Lower lobe of right lung (tissue), 2 donors: ENCODE results near the gene IFRD1. TPM values are rescaled to one million over a fixed set of nuclear protein-coding genes. Genes with fewer than 3 reads are reported as not detected.

Experiments used
- ATAC-seq, 2 donors: fragments of 200-7000 bp; cut with Tn5 transposase; one replicate each; pipeline ENCODE4 v1.9.1; 2020 to 2022; ENCODE audit warnings: mild to moderate bottlenecking in 2 of 2, moderate library complexity in 2 of 2
- DNase-seq: peaks from one replicate; pipeline ENCODE4 v3.0.0-alpha.2; 2020
- H3K27ac ChIP-seq: fragments of 200-600 bp; one replicate; pipeline ENCODE4 v1.8.0; 2022
- H3K27me3 ChIP-seq: fragments of 200-600 bp; one replicate; pipeline ENCODE4 v1.8.0; 2022; ENCODE audit warnings: low read depth
- H3K36me3 ChIP-seq: fragments of 200-600 bp; one replicate; pipeline ENCODE4 v1.8.0; 2022; ENCODE audit warnings: mild to moderate bottlenecking
- H3K4me1 ChIP-seq: fragments of 200-600 bp; one replicate; pipeline ENCODE4 v1.8.0; 2022
- H3K4me3 ChIP-seq: fragments of 200-600 bp; one replicate; pipeline ENCODE4 v1.8.0; 2022; ENCODE audit warnings: mild to moderate bottlenecking
- H3K9me3 ChIP-seq: fragments of 200-600 bp; one replicate; pipeline ENCODE4 v1.8.0; 2022
- intact Hi-C: fragments of 100-400 bp; cut with DNase I; formaldehyde crosslinking; loops from one replicate; pipeline ENCODE4 v1.11.0; 2022
- total RNA-seq: library from RNA; stranded (reverse); fragmentation: NEBNext Ultra II Directional; extraction: Animal tissue kit (Norgen Biotek cat#: 25700); gene quantifications from one replicate; pipeline ENCODE4 v1.2.1, GENCODE V29; 2021
- TF ChIP-seq, protein P1 (sequence below): fragments of 200-600 bp; IDR thresholded peaks from one replicate; pipeline ENCODE4 v1.8.0; 2022; ENCODE audit warnings: antibody characterized with exemption, mild to moderate bottlenecking
- donor health status: DM: no; HTN: yes; CAD: no; lungs with severe emphysema.

Gene IFRD1
- total RNA-seq, 1 donor from 2014 or later: 46.9 TPM

DNA sequence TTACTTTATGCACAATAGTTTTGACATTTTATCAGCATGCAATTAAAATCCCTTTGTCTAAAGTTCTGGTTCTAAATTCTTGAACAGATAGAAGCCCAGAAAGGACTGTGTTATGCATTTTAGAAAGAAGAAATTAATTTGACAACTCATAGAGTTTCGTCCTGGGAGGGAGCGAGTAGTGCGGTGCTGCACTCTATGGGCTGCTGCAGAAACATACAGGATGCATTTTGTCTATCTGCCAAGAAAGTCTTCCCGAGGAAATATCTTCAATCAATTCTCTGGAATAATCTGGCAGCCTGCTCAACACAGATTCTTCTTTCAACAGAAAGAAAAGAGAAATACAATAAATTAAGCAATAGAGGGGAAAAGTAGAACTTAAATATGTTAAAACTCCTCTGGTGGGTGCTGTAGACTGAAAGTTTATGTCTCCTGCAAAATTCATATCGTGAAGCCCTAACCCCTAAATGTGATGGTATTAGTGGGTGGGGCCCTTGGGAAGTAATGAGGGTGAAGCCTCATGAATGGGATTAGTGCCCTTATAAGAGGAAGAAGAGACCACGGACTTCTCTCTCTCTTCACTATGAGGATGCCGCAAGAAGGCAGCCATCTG, 39.0 kb upstream of the IFRD1 start:
- Histone ChIP-seq H3K36me3 (no peaks in the 10 kb centered on the region), H3K27ac (no peak overlapping the region), H3K9me3 (no peaks in the 10 kb centered on the region), H3K4me1 (no peaks in the 10 kb centered on the region), H3K27me3 (no peaks in the 10 kb centered on the region), H3K4me3 (no peak overlapping the region)
- TF ChIP-seq, protein P1, sequence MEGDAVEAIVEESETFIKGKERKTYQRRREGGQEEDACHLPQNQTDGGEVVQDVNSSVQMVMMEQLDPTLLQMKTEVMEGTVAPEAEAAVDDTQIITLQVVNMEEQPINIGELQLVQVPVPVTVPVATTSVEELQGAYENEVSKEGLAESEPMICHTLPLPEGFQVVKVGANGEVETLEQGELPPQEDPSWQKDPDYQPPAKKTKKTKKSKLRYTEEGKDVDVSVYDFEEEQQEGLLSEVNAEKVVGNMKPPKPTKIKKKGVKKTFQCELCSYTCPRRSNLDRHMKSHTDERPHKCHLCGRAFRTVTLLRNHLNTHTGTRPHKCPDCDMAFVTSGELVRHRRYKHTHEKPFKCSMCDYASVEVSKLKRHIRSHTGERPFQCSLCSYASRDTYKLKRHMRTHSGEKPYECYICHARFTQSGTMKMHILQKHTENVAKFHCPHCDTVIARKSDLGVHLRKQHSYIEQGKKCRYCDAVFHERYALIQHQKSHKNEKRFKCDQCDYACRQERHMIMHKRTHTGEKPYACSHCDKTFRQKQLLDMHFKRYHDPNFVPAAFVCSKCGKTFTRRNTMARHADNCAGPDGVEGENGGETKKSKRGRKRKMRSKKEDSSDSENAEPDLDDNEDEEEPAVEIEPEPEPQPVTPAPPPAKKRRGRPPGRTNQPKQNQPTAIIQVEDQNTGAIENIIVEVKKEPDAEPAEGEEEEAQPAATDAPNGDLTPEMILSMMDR: peak; percentile 53
- intact Hi-C loops: no loop called here
- ATAC-seq (peak in 1 of 2 donors; percentile 76), DNase-seq (no peak)

DNA sequence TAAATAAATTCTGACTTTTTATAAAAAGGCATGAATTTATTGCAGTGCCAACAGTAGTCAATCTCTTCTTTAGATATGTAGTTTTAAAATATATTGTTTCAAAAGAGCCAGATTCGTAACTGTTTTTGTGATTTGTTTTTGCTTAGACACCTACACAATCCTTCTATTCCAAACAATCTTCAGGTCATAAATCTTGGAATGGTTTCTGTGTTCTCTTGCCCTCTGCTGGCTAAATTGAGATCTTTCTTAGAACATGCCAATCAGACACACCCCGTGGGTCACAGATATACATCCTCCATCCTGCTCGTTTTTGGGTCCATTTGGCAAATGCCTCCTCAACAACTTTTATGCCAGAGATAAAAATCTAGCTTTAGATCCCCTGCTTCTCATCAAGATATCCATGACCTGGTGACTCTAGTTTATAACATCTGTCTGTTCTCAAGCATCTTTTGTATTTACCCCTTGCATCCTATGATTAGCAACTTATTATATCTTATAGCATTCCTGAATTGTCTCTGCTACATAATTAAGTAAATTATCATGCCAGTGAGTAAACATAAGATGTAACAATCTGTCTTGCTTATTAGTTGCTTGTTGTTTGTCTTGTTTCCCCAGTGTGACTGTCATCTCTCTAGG, 35.3 kb upstream of the IFRD1 start:
- intact Hi-C loops: no loop called here

DNA sequence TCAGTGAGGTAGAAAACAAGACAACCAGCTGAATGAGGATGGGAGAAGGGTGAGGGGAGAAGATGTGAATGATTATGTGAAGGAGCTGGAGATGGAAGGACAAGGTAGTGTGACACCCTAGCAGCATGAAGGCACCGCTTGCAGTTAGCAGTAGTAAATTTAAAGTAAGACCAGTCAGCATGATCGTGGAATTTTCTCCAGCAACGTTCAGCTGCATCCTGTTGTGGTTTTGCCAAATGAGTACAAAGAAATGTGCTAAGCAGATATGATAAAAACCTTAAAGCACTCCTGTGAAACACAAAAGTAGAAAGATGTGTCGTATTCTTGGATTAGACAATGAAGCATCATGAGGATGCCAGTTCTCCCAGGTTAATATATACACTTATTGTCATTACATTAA, 34.1 kb upstream of the IFRD1 start:
- Histone ChIP-seq H3K27ac (no peak overlapping the region), H3K4me1 (no peaks in the 10 kb centered on the region), H3K4me3 (no peak overlapping the region), H3K9me3 (no peaks in the 10 kb centered on the region), H3K27me3 (no peaks in the 10 kb centered on the region), H3K36me3 (no peaks in the 10 kb centered on the region)
- DNase-seq (no peak), ATAC-seq (no peak)
- intact Hi-C loops: no loop called here
- TF ChIP-seq, protein P1: no peak

More for the DNA sequence above, 35.3 kb upstream of the IFRD1 start:
- DNase-seq: no peak
- no peaks in the 10 kb centered on the region for H3K27me3 ChIP-seq
- TF ChIP-seq, protein P1: peak; percentile 53
- no peak overlapping the region for H3K4me3 ChIP-seq
- H3K9me3 ChIP-seq: no peaks in the 10 kb centered on the region
- ATAC-seq: peak; percentile 62 to 82
- no peaks in the 10 kb centered on the region for H3K36me3 ChIP-seq
- no peak overlapping the region for H3K27ac ChIP-seq
- H3K4me1 ChIP-seq: no peaks in the 10 kb centered on the region

DNA sequence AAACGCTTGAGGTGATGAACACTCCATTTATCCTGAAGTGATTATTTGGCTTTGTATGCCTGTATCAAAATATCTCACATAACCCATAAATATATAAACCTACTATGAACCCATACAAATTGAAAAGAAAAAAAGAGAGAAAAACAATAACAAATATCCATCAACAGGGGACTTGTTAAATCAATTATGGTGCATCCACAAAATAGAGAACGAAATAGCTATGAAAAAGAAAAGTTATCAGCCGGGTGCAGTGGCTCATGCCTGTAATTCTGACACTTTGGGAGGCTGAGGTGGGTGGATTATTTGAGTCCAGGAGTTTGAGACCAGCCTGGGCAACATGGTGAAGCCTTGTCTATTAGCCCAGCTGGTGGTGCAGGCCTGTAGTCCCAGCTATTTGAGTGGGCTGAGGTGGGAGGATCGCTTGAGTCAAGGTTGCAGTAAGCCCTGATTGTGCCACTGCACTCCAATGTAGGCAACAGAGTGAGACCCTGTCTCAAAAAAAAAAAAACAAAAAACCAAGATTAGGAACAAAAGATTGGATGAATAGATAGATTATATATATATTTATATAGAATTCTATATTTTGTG, 30.6 kb upstream of the IFRD1 start:
- peaks cover 11% of the 10 kb centered on the region for H3K4me1 ChIP-seq
- intact Hi-C loops: no loop called here
- H3K27me3 ChIP-seq: no peaks in the 10 kb centered on the region
- H3K9me3 ChIP-seq: no peaks in the 10 kb centered on the region
- no peak overlapping the region for H3K4me3 ChIP-seq
- no peak overlapping the region for H3K27ac ChIP-seq
- TF ChIP-seq, protein P1: no peak
- no peaks in the 10 kb centered on the region for H3K36me3 ChIP-seq
- DNase-seq (no peak), ATAC-seq (no peak)

DNA sequence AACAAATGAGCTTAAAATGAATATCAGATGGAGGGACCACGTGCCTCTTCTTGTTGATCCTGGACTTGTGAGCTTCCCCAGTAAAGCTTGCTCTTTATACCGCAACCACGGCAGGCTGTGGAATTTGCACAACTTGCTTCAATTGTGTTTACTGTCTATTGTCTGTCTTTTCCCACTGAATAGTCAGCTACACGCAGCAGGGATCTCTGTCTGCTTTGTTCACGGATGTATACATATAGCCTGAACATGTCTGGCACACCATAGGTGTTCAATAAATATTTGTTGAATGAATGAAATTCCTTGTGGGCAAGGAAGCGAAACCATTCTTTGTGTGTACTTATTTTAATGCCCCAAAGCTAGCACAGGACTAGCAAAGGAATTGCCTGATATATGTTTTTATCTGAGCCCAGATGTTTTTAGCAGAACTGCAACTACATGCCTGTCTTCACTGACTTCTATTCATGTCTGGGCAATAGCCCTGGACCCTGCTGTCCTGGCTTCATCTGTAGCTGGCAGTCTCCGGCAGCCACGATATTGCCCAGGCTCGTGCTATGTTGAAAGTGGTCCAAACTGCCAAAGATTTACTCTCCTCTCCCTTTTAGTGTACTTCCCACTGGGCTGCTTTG, 29.9 kb upstream of the IFRD1 start:
- intact Hi-C loops: no loop called here
- TF ChIP-seq, protein P1: no peak
- no peaks in the 10 kb centered on the region for H3K9me3 ChIP-seq
- no peak for DNase-seq
- H3K36me3 ChIP-seq: no peaks in the 10 kb centered on the region
- no peak overlapping the region for H3K27ac ChIP-seq
- no peak for ATAC-seq
- H3K27me3 ChIP-seq: no peaks in the 10 kb centered on the region
- no peak overlapping the region for H3K4me3 ChIP-seq
- H3K4me1 ChIP-seq: peaks cover 11% of the 10 kb centered on the region
